ENCODE data around the gene IL24.

IL24 gene

DNA sequence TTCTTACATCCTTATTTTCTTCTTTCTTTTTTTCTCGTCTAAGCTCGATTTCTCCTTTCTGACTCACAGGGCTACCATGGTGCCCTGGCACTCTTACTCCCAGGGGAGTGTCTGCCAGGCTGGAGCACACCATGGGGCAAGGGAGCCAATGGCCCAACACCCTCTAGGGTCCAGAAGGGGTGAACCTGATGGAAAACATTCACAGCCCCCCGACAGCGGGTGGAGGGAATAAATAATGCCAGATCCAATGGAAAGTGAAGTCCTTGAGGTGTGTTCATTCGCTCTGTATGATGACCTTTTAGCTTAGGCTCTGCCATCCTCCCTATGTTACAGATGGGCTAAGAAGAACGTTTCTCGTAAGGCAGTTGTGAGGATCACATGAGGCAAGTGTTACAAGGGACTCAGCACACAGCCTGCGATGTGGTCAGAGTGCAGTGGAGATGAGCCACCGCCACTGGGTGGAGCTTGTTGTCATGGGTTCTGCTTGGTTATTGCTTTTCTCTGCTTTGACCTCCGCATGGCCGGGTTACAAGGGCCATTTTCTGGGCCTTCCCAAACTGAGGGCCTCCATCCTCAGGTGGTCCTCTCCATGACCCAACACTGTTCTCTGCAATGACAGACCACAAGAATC, 28.0 kb downstream of the IL24 start:
- DNase-seq (ENCODE audit: low read depth), result peak; percentile 46

DNA sequence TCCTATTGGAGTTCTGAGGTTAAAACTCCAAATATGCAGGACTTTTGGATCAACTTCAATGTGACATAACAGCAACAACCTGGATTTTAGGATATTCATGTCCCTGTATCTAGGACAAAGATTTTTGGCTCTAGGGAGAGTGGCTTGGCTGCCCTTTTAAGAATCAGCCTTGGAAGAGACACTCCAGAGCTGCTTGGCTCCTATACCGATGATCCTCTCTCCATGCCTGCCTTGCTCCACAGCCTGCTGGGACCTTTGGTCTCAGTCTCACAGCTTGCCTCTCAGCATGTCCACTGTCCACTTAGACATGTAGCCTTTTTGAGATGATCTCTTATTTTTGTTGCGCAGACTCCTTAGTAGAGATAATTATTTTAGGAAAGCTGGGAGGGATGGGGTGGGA, 29.0 kb downstream of the IL24 start:
- DNase-seq (ENCODE audit: low read depth), result no peak

DNA sequence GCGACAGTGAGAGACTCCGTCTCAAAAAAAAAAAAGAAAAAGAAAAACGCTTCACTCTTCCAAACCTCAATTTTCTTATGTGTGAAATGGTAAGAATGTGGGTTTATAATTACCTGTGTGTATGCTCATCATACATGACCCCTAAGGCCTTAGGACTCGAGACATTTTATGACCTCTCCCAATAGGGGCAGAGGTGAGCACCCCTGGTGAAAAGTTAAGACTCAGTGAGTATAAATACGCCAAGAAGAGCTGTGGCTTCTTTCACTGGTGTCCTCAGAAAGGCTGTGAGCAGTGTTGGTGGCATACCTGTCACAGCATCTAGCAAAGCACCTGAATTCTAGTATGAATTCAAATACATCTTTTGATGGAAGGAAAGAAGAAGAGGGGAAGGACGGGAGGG, 32.3 kb downstream of the IL24 start:
- no peak for DNase-seq (ENCODE audit: low read depth)

DNA sequence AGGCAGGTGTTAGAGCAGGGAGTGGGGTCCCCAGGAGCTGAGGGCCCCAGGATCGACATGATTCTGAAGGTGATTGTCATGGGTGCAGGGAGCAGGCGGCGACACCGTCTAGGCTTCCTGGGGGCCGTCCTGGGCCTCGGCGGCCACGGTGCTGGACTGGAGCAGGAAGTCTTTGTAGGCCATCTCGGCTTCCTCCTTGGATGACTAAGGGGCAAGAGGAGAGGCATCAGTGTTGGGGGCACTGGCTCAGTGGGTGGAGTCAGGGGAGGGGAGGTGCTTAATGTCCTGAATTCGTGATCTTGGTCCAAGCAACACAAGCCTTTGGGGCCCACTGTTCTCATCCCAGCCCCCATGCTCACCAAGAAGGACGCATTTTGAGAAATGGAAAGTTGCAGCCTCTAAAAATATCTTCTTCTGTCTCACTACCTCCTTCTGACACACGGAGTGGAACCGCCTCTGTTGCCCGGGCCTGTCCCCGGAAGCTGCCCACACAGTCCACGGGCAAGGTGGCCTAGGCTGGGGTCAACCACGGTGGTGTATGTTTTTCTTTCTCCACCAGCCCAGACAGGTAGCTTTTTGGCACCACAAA, 33.1 kb downstream of the IL24 start:
- DNase-seq (ENCODE audit: low read depth), result no peak

DNA sequence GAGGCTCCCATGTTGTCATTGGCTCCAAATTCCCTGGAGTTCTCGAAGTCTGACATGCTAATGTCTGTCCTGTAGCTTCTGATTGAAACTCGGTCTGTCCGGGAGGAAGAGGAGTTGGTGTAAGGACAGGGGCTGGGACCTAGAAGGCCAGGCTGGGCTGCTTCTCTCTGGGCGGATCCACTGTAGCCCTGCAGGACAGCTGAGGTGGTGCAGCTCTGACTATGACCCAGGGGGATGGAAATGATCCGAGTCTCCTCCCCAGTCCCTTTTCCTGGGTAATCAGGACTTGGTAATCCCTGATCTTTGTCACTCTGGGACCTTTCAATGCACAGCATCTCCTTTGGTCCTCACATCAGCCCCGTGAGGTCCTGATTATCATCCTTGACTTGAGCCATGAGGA, 34.5 kb downstream of the IL24 start:
- no peak for DNase-seq (ENCODE audit: low read depth)

DNA sequence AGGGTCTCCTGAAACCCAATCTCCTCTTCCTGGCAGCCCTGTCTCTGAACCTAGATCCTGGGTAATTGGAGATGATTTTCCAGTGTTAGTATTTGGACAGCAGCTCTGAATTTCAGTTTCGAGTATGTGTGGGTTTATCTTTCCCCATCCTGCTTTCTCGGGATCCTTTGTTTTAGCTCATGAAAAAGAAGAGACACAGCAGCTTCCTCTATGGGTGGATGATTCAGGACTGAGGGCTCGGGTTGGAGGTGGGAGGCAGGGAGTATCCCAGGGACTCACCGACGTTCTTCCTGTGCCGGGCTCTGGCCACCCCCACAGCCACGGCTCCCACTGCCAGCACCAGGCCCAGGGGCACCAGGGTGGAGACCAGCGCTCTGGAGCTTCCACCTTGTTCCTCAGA, 34.9 kb downstream of the IL24 start:
- no peak for DNase-seq (ENCODE audit: low read depth)

DNA sequence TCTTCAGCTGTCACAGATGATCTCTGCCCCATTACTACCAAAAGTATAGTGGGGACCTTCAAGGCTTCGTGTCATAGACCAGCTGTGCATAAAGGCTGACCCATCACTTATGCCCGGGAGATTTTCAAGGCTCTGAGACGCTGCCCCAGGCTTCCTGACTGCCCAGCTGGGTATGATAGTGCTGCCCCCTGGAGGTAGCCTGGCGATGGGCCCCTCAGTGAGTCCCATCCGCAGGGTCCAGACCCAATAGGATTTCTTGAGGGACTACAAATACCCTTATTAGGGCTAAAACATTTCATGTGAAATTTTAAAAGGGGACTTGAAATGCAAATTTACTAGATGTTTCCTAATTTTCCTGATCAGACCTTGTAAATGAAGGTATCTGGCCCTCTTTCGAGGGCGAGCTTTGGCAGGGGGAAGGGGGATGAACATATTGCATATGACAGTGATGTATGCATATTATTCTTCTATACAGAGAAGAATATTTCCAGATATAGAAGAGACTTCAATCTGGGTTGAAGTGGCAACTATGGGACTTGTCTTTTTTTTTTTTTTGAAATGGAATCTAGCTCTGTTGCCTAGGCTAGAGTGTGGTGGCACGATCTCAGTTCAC, 36.2 kb downstream of the IL24 start:
- DNase-seq (ENCODE audit: low read depth), result peak; percentile 73

DNA sequence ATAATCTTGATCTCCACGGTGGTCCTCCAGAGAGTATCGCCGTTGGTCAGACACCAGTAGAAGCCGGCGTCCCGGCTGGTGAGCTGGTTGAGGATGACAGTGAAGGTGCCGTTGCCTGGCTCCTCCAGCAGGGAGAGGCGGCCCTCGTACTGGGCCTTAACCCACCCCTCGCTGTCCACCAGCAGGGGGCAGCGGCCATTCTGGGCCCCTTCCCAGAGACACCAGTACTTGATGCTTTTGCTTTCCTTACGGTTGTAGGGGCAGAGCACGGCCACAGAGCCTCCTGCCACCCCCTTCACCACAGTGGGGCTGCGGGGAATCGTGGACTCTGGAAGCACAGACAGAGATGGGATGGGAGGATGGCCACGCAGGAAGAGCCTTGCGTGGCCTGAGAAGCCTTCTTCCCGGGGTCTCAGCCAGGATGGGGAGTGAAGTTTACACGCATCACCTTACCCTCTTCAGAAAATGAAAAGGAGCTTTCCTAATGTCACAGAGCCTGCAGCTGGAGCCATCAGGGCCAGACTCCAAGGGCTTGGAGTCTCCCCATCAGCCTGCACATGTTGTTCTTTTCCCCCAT, 38.3 kb downstream of the IL24 start:
- peak; percentile 41 for DNase-seq (ENCODE audit: low read depth)

DNA sequence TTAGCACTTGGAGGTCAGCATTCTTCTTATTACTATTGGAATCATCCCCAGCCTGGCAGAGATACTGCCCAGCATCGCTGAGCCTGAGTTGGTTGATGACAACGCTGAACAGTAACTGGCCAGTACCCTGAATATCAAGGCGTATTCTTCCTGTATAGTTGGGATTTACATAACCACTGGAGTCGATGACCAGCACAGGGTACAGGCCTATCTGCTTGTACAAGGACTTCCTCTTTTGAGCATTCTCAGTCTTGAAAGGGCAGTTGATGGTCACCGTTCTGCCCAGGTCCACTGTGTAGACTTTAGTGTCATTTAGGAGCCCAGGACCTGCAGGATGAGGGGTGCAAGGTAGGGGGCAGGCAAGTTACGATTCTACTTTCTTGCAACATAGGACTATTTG, 40.2 kb downstream of the IL24 start:
- no peak for DNase-seq (ENCODE audit: low read depth)

DNA sequence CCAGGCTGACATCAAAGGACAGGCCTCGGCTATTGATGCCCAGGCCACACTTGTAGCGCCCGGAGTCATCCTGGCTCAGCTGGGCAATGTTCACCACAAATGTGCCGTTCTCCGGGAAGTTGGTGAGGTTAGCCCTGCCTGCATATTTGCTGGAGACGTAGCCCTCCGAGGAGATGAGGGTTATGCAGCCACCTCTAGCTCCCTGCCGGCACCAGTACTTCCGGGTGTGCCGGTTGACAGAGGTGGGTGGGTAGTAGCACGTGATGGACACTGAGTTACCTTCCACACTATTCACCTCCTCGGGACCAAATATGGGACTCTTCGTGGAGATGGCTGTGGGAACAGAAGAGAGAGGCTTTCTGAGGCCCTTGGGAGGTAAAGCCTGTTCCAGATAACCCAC, 41.9 kb downstream of the IL24 start:
- DNase-seq (ENCODE audit: low read depth), result no peak

DNA sequence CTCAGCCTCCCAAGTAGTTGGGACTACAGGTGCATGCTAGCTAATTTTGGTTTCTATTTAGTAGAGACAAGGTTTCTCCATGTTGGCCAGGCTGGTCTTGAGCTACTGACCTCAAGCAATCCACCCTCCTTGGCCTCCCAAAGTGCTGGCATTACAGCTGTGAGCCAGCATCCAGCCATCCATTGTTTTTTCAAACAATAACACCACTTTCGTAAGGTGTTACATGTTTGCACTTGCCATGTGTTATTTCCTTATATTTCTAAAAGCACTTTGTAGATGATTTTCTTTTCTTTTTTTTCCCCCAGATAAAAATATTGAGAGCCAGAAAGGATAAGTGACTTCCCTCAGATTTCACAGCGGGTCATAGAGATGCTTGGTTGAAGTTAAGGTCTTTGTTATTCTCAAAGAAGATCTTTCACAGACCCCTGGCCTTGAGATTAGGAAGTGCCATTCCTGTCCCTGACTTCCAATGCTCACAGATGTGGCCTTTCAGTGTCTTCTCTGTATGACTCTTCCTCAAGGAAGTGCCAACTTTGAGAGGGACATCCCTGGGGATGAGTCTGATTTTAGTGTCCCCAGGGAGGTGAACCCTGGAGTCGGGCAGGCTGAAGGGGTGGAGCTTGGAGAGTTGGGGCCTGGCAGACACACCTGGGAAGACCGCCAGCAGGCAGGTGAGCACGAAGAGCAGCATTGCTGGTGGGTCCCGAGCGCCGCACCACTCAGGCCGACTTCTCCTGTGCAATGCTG, 42.8 kb downstream of the IL24 start:
- no peak for DNase-seq (ENCODE audit: low read depth)

DNA sequence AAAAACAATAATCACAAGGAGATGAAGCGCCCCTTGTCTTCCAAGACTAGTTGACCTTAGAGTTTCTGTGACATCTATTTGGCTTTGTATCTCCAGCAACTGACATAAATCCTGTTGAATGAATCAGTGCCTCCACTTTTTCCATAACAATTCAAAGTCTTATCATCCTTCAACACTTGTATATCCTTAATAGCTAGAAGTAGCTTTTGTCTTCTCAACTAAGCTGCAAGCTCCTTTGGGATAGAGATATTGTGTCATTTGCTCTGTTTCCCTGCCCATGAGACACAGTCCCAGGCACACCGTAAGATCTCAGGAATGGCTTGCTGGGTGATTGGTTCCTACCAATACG, 43.3 kb downstream of the IL24 start:
- no peak for DNase-seq (ENCODE audit: low read depth)

DNA sequence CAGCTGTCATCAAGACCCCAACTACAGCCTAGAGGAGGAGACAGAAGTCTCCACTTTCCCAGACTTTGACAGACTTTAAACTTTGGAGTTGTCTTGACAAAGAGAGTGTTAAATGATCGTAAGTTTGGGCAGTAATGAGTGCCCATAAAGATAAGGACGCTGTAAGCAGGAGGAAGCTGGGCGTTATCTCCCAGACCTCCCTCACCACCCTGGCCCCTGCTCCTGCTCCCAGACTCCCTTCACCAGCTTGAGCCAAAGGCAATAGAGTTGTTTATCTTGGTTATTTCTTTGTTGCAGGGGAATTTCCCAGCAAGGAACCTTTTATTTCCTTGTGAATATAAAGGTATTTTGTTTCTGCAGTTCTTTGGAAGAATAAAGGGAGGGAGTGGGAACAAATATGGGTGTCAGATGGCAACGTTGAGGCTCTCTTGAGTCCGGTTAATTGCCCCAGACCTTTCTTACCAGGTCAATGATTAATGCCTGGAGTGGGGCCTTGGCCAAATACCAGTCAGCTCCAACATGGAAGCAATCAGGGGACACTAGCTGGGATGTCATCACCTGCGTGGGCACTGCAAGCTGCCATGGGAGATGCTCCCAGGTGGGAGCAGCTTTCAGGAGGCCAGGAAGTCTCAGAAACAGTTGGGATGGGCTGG, 44.6 kb downstream of the IL24 start:
- DNase-seq (ENCODE audit: low read depth), result no peak

DNA sequence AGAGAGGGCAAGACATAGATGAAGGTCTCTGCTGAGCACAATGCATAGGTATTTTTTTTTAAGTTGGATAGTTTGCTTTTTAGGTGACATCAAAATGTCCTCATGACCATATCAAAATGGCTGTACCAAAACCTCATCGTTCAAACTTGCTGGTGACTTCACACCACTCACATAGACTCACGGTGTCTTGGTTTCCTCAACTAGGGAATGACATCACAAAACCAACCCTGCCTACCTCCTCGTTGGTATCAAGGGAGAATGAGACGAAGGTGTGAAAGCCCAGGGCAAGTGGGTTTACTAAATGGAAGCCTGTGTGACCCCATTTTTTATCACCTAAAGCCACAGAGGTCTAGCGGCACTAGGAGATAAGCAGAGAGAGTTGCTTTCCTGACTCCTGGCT, 47.5 kb downstream of the IL24 start:
- no peak for DNase-seq (ENCODE audit: low read depth)

DNA sequence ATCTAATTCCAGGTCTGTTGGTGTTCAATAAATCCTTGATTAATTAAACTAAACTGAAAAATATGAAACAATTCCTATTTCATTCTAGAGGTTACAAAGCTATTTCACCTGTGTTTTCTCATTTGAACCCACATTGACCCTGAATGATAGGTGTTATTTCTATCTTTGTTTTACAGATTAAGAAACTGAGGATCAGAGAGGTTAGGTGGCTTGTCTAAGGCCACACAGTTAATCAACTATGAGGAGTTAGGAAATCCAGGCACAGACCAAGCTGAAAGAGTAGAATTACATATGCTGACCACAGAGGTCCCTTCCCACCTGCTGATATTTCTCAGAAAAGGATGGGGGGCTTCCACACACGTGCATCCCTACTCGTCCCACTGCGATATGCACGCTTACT, 48.5 kb downstream of the IL24 start:
- no peak for DNase-seq (ENCODE audit: low read depth)

DNA sequence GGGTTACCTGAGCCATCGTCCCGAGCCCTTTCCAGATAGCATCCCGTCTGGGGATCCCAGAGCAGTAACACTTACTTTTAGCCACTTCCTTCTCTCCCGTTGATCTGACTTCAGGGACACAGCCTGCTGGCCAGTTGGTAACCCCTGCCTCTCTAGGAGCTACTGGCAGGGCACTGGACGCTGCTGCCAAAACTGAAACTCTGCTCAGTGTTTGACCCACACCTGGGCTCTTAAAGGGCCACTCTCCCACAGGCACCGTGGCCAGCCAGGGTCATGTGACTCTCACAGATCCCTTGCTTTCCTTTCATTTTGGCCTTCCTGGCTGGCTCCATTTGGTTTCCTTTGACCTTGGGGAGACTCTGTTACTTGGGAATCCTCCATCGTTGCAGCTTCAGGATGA, 49.0 kb downstream of the IL24 start, which contains the start of gene PIGR:
Gene PIGR, minus strand, starts transcription at position 206 of the 400 bp plus-strand sequence. CDS start 5,935 bp downstream, outside the sequence.
- no peak for DNase-seq (ENCODE audit: low read depth)

DNA sequence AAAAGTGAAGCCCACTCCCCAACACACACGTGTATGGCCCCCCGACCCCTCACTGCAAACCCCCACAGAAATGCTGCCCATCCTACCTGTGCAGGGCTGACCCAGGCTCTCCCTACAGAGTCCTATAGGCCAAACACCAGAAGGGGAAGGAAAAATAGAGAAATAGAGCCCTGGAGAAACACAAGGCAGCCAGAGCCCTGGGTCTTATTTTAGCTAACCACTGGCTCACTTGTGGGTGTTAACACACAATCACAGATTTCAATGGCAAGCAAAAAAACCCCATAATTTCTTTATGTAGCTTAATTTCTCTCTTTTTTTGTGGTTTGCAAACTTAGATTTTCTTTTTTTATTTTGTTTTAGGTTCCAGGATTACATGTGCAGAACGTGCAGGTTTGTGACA, 50.0 kb downstream of the IL24 start:
- DNase-seq (ENCODE audit: low read depth), result no peak

DNA sequence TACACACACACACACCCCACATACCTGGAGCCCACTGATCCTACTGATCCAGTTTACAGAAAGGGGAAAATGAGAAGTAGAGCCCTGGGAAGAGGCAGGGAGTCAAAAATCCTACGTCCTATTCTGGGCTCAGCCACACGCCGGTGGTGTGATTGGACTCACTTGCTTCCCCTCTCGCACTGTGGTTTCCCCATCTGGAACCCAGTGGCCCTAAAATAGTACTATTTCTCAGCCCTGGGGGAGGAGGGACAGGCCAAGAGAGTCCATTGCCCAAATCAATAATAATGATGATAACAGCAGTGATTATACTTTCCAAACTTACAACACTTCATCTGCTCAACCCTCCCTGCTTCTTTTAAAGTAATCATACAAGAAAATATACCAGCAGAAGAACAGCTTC, 52.0 kb downstream of the IL24 start:
- DNase-seq (ENCODE audit: low read depth), result no peak

DNA sequence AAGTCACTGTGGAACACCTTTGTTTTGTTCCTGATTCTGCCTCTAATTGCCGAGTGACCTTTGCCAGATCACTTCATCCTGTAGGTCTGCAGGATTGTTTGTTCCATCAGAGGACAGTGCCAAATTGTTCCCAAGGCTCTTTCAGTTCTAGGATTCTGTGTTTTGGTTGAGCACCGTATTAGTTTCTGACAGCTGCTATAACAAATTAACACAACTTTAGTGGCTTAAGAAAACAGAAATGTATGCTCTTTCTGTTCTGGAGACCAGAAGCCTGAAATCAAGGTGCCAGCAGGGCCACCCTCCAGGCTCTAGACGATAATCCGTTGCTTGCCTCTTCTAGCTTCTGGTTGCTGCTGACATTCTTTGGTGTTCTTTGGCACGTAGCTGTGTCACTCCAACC, 52.4 kb downstream of the IL24 start:
- DNase-seq (ENCODE audit: low read depth), result no peak

DNA sequence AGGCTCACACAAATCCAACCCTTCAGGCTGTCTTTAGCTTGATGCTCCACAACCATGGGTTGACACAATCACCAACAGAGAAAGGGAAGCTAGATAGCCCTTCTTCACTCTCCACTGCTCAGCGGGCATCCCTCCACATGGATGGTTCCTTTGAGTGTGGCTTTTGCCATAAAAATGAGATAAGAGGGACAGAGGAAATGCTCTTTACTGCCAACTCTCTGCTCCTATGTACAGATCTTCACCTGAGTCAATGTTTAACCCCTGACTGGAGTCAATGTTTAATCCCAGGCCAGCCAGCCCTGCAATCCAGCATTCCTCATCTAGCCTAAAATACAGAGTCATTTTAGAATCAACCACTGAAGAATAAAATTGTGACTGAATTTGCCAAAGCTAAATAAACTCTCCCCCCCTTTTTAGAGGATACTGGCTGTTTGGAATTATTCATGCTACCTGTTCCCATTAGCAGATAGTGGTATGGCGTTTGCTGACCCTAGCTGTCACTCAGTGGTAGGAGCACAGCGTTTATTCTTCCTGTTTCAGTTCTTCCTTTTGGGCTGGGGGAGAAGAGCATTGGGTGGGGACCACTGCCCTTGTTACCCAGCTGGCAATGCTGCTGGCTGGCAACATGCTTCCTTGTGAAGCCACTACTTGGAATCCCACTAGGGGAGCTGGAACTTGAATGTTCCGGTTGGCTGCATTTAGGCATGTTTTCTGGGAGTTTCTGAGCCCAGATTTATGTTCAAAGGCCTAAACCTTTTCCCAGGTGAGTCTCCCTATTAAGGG, 54.3 kb downstream of the IL24 start:
- DNase-seq (ENCODE audit: low read depth), result no peak

DNA sequence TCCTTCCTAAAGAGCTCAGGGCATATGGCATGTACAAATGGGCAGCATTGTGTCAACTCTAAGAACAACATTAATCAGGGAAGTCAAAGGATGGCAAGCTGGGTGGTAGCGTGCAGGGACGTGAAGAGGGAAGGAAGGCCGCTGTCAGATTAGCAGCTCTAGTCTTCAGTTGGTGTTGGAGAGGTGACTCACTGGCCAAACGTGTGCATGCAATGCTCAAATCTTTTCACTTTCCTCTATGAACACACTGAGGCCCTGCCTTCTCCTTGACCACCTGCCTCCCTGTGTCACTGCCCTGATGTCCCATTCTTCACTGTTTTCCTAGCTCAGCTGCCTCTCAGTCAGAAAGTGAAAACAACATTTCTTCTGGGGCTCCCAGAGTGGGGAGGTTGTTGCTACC, 54.9 kb downstream of the IL24 start:
- no peak for DNase-seq (ENCODE audit: low read depth)

DNA sequence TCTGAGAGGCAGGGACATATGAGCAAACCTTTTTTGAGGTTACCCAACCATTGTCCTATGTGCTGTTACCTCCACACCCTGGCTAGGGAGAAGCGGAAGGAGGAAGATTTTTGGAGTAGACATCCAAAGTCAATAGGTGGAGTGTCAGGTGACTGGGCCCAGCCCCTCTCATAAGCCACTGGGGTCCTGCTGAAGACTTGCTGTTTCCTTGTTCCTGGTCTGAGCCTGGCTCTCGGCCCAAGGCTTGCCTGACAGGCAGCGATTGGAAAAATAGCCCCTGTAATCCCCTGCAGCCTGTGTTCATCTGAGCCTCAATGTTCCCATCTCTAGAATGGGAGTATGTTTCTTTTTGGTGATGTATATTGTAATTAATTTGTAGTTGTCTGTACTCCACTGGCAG, 55.9 kb downstream of the IL24 start:
- no peak for DNase-seq (ENCODE audit: low read depth)

Data from activated T-cell treated with anti-CD3 and anti-CD28 coated beads for 1 hour (primary cell).